GM23248 (cell line): ENCODE data around the gene ARHGAP10.

Source experiments
- EZH2 ChIP-seq: fragments of 200-600 bp; sonication (generic); IDR thresholded peaks from 2 replicates; pipeline ENCODE4 v1.6.1; 2018; ENCODE audit warnings: antibody characterized with exemption, mild to moderate bottlenecking; ENCODE audit not compliant: insufficient read depth, poor library complexity, severe bottlenecking
- EZH2phosphoT487 ChIP-seq: fragments of 200-600 bp; sonication (generic); IDR thresholded peaks from 2 replicates; pipeline ENCODE4 v1.6.1; 2018; ENCODE audit warnings: antibody characterized with exemption, moderate library complexity, mild to moderate bottlenecking, low read depth; ENCODE audit not compliant: insufficient read depth

GRCh38 chr4:147813973-147814372, 82.1 kb downstream of the ARHGAP10 start:
- TF ChIP-seq EZH2 (no peak), EZH2phosphoT487 (no peak)
